SK-N-SH (cell line): ENCODE data around the gene BCAS3. TPM values are rescaled to one million over a fixed set of nuclear protein-coding genes. Genes with fewer than 3 reads are reported as not detected.

Source experiments
- CTCF ChIA-PET: fragments of 300-600, 350-600 bp; formaldehyde crosslinking; extraction: SDS; loops from one replicate; lab custom pipeline; 2021; lab: Yijun Ruan, JAX
- POLR2A ChIA-PET: fragments of 350-600 bp; sonication (Branson Sonifier 250); formaldehyde crosslinking; extraction: SDS; loops from one replicate; lab custom pipeline; 2020; ENCODE audit warnings: antibody characterized with exemption, inconsistent platforms; lab: Yijun Ruan, JAX
- DNase-seq: peaks from one replicate; pipeline ENCODE4 v3.0.0; 2012
- H2AFZ ChIP-seq: fragments of 200-600 bp; sonication (generic); 2 replicates; pipeline ENCODE4 v1.8.1; 2016; ENCODE audit warnings: antibody characterized with exemption, mild to moderate bottlenecking, low read depth
- H3F3A ChIP-seq: fragments of 200-600 bp; sonication (generic); replicated peaks from 2 replicates; pipeline ENCODE3; 2016; ENCODE audit warnings: antibody characterized with exemption, mild to moderate bottlenecking; ENCODE audit not compliant: insufficient read depth
- H3K27ac ChIP-seq, 2 experiments: fragments of 200-500 bp in 1 of 2; fragments of 200-600 bp in 1 of 2; sonication (Bioruptor generic) in 1 of 2; sonication (generic), shearing (Covaris generic) in 1 of 2; 2 replicates each; pipeline versions ENCODE4 v1.5.1 to v1.6.1; 2014 to 2016; ENCODE audit warnings: low read depth in 2 of 2, inconsistent platforms in 1 of 2, low read length in 1 of 2, mild to moderate bottlenecking in 1 of 2, mixed read lengths in 1 of 2
- H3K27me3 ChIP-seq: fragments of 200-600 bp; sonication (generic), shearing (Covaris generic); 2 replicates; pipeline ENCODE4 v1.6.1; 2016; ENCODE audit warnings: mixed run types; ENCODE audit not compliant: insufficient read depth
- H3K36me3 ChIP-seq, 2 experiments: fragments of 200-500 bp in 1 of 2; fragments of 200-600 bp in 1 of 2; sonication (Bioruptor generic) in 1 of 2; sonication (generic) in 1 of 2; replicated peaks in 1 of 2; 2 replicates each; pipeline versions ENCODE3 to v1.5.1; 2014 to 2016; ENCODE audit warnings: low read length in 1 of 2, mild to moderate bottlenecking in 1 of 2; ENCODE audit not compliant: insufficient read depth in 2 of 2, control insufficient read depth in 1 of 2
- H3K4me1 ChIP-seq, 2 experiments: fragments of 200-500 bp in 1 of 2; fragments of 200-600 bp in 1 of 2; sonication (Bioruptor generic) in 1 of 2; sonication (generic), shearing (Covaris generic) in 1 of 2; 2 replicates each; pipeline versions ENCODE4 v1.5.1 to v1.6.1; 2014 to 2016; ENCODE audit warnings: low read depth in 1 of 2, low read length in 1 of 2, mixed run types in 1 of 2; ENCODE audit not compliant: insufficient read depth in 2 of 2, control insufficient read depth in 1 of 2
- H3K4me2 ChIP-seq: fragments of 200-600 bp; sonication (generic), shearing (Covaris generic); 2 replicates; pipeline ENCODE4 v1.6.1; 2017; ENCODE audit warnings: mixed run types
- H3K4me3 ChIP-seq, 2 experiments: fragments of 200-500 bp in 1 of 2; fragments of 200-600 bp in 1 of 2; sonication (Bioruptor generic) in 1 of 2; sonication (generic), shearing (Covaris generic) in 1 of 2; 2 replicates each; pipeline versions ENCODE4 v1.5.1 to v1.8.1; 2014 to 2016; ENCODE audit warnings: low read depth in 2 of 2, inconsistent platforms in 1 of 2, low read length in 1 of 2, mild to moderate bottlenecking in 1 of 2, mixed read lengths in 1 of 2, moderate library complexity in 1 of 2
- H3K79me2 ChIP-seq: fragments of 200-600 bp; sonication (generic); 2 replicates; pipeline ENCODE4 v1.8.1; 2017; ENCODE audit warnings: mild to moderate bottlenecking; ENCODE audit not compliant: insufficient read depth
- H3K9ac ChIP-seq: fragments of 200-600 bp; sonication (generic); 2 replicates; pipeline ENCODE4 v1.6.1; 2017; ENCODE audit warnings: mixed run types
- H3K9me2 ChIP-seq: fragments of 200-600 bp; sonication (generic); 2 replicates; pipeline ENCODE4 v1.6.1; 2017; ENCODE audit warnings: mixed run types
- H3K9me3 ChIP-seq: fragments of 200-600 bp; sonication (generic); 2 replicates; pipeline ENCODE4 v1.6.1; 2017; ENCODE audit warnings: mixed run types, mild to moderate bottlenecking, moderate library complexity
- H4K20me1 ChIP-seq: fragments of 200-600 bp; sonication (generic); 2 replicates; pipeline ENCODE4 v1.6.1; 2017; ENCODE audit warnings: mild to moderate bottlenecking, mixed run types; ENCODE audit not compliant: insufficient read depth
- EP300 ChIP-seq, 2 experiments: IDR thresholded peaks; 2 replicates each; pipeline versions ENCODE4 v1.4.0 to v1.6.1; 2012; ENCODE audit warnings: borderline replicate concordance in 1 of 2, low read depth in 1 of 2, low read length in 1 of 2
- EZH2phosphoT487 ChIP-seq: fragments of 200-600 bp; sonication (generic); IDR thresholded peaks from 2 replicates; pipeline ENCODE4 v1.6.1; 2017; ENCODE audit warnings: low read depth, mixed run types, mild to moderate bottlenecking, antibody characterized with exemption, moderate library complexity, borderline replicate concordance
- WGBS: methylation state at CpG from one replicate; pipeline ENCODE4 v1.1.6; 2017; ENCODE audit warnings: low lambda C conversion rate; 5-methylcytosine and 5-hydroxymethylcytosine counted together
- polyA plus RNA-seq, 3 experiments: library from polyadenylated mRNA; depleted of rRNA; stranded (reverse); fragments of >200 nt; gene quantifications; 2 replicates each; pipeline ENCODE4 v1.2.3, GENCODE V29; 2012
- TF ChIP-seq, protein P1 (sequence below): IDR thresholded peaks from 2 replicates; pipeline ENCODE4 v1.4.0; 2012; ENCODE audit warnings: low read depth, borderline replicate concordance
- TF ChIP-seq, protein P2 (sequence below): IDR thresholded peaks from 2 replicates; pipeline ENCODE4 v1.4.0; 2012; ENCODE audit warnings: low read depth

The BCAS3 gene
- polyA plus RNA-seq, 1 of the 3 experiments (the other 2 are of a cell fraction), result 5.9 TPM

DNA sequence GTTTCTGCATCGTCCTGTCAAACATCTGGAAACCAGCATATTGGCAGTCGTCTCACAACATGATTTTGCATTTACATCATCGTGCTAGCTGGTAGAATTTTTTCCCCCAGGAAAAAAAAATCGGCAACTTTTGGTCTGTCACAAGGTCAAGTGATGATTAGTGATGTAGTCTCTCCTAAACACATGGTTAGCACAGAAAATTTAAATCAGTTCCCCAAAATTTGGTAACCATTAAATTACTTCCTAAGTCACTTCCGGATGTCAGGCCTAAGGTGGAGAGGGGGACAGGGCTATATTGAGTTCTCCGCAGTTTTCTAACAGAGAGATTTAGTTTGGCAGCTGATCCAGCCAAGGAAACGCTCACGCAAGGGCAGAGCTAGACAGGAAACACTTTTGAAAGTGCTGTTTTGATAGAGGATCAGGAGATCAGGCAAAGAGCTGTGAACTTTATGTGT, 451.0 kb downstream of the BCAS3 start:
- CTCF ChIA-PET, result interaction anchor here (0.9 to 1.3 kb wide), 3 partner anchors 8 to 127 kb away, joined by 3 read pairs; no protein-coding TSS in a partner anchor
- no peaks in the 10 kb centered on the region for H3K9me2 ChIP-seq
- H3K9me3 ChIP-seq, result no peaks in the 10 kb centered on the region
- no peaks in the 10 kb centered on the region for H4K20me1 ChIP-seq
- H3K27me3 ChIP-seq, result no peaks in the 10 kb centered on the region
- TF ChIP-seq EZH2phosphoT487, result no peak
- no peak for TF ChIP-seq EP300 (IDR thresholded peaks at IDR 0.05; ENCODE audit: borderline replicate concordance in 1 of 2, low read depth in 1 of 2, low read length in 1 of 2)
- TF ChIP-seq, all 33 proteins: peak for 0
- Histone ChIP-seq H2AFZ (0 out of 2 replicates have a peak overlapping the region, but pooled peaks have one; percentile 7), H3K4me3 (no peak overlapping the region), H3F3A (no peaks in the 10 kb centered on the region), H3K4me2 (no peak overlapping the region), H3K27ac (peak overlapping the region in 1 of 2 experiments; percentile 40; a peak in 3 of 4 replicates), H3K9ac (no peak overlapping the region), H3K4me1 (peaks cover 0 to 31% of the 10 kb centered on the region in 2 experiments; a peak in 2 of 4 replicates), H3K79me2 (no peaks in the 10 kb centered on the region), H3K36me3 (no peaks in the 10 kb centered on the region)
- WGBS, result 70% methylated on average over 8 of the region's 8 CpGs
- POLR2A ChIA-PET, result interaction anchor here (1.1 kb wide), 1 partner anchor 16 kb away, joined by 3 read pairs; no protein-coding TSS in a partner anchor
- DNase-seq, result no peak

DNA sequence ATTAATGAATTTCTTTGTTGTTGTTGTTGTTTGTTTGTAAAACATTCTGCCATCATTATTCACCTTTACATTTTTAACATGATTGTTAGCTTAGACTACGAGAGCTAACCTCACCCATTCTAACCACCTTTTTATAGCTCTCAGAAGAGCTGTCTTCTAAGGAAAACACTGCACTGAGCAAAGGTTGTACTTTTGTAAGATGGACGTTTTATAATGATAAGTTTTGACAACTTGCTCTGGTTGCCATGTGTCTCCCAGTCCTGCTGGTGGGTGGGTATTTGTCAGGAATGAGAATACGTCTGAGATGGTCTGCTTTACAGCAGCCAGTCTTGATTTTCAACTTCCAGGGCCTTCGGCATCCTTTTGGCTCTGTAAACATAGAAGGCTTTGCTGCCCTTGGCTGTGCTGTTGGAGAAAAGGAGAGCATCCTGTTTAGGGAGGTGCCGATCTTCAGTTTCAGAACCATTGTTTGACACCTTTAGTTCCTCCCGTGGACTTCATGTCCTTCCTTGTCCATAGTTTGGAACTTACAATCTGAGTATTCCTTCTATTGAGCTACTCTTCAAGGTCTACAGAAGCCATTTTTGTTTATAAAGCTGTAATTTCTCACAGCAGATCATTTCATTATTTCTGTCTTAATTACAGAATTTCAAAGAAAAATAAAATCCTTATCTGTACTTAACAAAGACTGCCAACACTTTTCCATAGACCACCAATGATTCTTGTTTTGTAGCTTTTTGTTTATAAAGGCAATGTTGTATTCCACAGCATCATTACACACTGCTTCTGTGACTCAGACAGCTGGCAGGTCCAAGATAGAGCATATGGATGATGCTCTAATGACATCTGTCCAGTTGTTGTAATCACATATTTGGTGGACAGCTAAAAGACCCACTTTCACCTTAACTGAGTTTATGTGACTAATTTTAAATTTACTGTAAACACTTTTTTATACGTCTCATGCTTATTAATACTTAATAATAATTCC, 451.9 kb downstream of the BCAS3 start:
- TF ChIP-seq, protein P1, sequence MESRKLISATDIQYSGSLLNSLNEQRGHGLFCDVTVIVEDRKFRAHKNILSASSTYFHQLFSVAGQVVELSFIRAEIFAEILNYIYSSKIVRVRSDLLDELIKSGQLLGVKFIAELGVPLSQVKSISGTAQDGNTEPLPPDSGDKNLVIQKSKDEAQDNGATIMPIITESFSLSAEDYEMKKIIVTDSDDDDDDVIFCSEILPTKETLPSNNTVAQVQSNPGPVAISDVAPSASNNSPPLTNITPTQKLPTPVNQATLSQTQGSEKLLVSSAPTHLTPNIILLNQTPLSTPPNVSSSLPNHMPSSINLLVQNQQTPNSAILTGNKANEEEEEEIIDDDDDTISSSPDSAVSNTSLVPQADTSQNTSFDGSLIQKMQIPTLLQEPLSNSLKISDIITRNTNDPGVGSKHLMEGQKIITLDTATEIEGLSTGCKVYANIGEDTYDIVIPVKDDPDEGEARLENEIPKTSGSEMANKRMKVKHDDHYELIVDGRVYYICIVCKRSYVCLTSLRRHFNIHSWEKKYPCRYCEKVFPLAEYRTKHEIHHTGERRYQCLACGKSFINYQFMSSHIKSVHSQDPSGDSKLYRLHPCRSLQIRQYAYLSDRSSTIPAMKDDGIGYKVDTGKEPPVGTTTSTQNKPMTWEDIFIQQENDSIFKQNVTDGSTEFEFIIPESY, result no peak
- Histone ChIP-seq H3K36me3 (no peaks in the 10 kb centered on the region), H3K27me3 (no peaks in the 10 kb centered on the region), H3K4me3 (no peak overlapping the region), H2AFZ (no peak overlapping the region), H3K79me2 (no peaks in the 10 kb centered on the region), H3K27ac (peak overlapping the region in 1 of 2 experiments; percentile 40; a peak in 2 of 4 replicates), H3K9me3 (no peaks in the 10 kb centered on the region), H4K20me1 (no peaks in the 10 kb centered on the region), H3K9me2 (no peaks in the 10 kb centered on the region), H3F3A (no peaks in the 10 kb centered on the region), H3K4me1 (peaks cover 0 to 31% of the 10 kb centered on the region in 2 experiments; a peak in 2 of 4 replicates), H3K4me2 (no peak overlapping the region), H3K9ac (no peak overlapping the region)
- 88% methylated on average over 7 of the region's 7 CpGs for WGBS
- DNase-seq, result no peak
- CTCF ChIA-PET, result interaction anchor here (0.9 to 1.9 kb wide), 9 partner anchors 7 to 283 kb away, joined by 3 to 6 read pairs (median 3); no protein-coding TSS in a partner anchor
- POLR2A ChIA-PET, result interaction anchor here (1.1 kb wide), 1 partner anchor 15 kb away, joined by 3 read pairs; no protein-coding TSS in a partner anchor

DNA sequence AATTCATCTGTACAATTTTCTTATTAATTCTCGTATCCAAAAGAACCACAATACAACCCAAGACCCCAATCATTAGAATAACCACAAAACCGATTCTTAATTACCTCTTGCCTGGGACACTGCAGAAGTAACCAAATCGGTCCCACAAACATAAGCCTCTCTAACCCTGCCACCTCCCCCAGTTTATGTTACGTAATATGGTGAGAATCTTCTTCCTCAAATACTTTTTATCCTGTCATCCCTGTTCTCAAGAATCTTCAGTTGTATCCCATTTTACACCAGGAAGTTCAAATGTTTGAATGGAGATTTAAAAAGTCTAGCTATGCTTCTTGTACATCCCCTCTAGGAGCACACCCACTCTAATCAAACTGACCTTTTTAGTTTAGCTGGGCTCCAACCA, 452.7 kb downstream of the BCAS3 start:
- Histone ChIP-seq H3K27me3 (no peaks in the 10 kb centered on the region), H4K20me1 (no peaks in the 10 kb centered on the region), H3K9me2 (no peaks in the 10 kb centered on the region), H3K4me1 (peaks cover 0 to 34% of the 10 kb centered on the region in 2 experiments; a peak in 2 of 4 replicates), H3K9ac (no peak overlapping the region), H3K4me2 (no peak overlapping the region), H3K36me3 (no peaks in the 10 kb centered on the region), H3F3A (no peaks in the 10 kb centered on the region), H3K79me2 (no peaks in the 10 kb centered on the region), H3K9me3 (no peaks in the 10 kb centered on the region), H3K27ac (no peak overlapping the region; a peak in 1 of 4 replicates), H2AFZ (no peak overlapping the region), H3K4me3 (no peak overlapping the region)
- DNase-seq, result no peak
- WGBS, result 92% methylated on average over 4 of the region's 4 CpGs
- TF ChIP-seq, protein P1, result no peak
- TF ChIP-seq, protein P2, sequence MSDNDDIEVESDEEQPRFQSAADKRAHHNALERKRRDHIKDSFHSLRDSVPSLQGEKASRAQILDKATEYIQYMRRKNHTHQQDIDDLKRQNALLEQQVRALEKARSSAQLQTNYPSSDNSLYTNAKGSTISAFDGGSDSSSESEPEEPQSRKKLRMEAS, result no peak
- CTCF ChIA-PET, result interaction anchor here (1.0 to 1.9 kb wide), 5 partner anchors 8 to 282 kb away, joined by 3 to 6 read pairs (median 5); no protein-coding TSS in a partner anchor
- POLR2A ChIA-PET, result no interaction called here
